Gastroesophageal sphincter (tissue), 4 donors: ENCODE results near the gene CHST11. TPM values are rescaled to one million over a fixed set of nuclear protein-coding genes. Genes with fewer than 3 reads are reported as not detected.

Experiments
- ATAC-seq: fragments of 150-250 bp; one replicate; pipeline ENCODE4 v1.9.1; 2016; ENCODE audit warnings: mild to moderate bottlenecking, moderate library complexity
- H3K27ac ChIP-seq, 4 donors: fragments of 200-600 bp; sonication (generic) in 3 of 4; 1 replicate in 3 of 4; 2 replicates in 1 of 4; pipeline ENCODE4 v1.5.1; 2016 to 2019
- H3K27me3 ChIP-seq: fragments of 200-600 bp; sonication (generic); one replicate; pipeline ENCODE4 v1.5.1; 2019
- H3K36me3 ChIP-seq, 2 donors: fragments of 200-600 bp; sonication (generic); one replicate each; pipeline ENCODE4 v1.5.1; 2019; ENCODE audit warnings: control low read depth in 1 of 2
- H3K4me1 ChIP-seq, 3 donors: fragments of 200-600 bp; sonication (generic); 1 replicate in 2 of 3; 2 replicates in 1 of 3; pipeline ENCODE4 v1.5.1; 2016 to 2019; ENCODE audit warnings: control low read depth in 2 of 3
- H3K4me3 ChIP-seq, 2 donors: fragments of 200-600 bp; sonication (generic); one replicate each; pipeline ENCODE4 v1.5.1; 2019; ENCODE audit warnings: mild to moderate bottlenecking in 1 of 2, moderate library complexity in 1 of 2
- H3K9me3 ChIP-seq, 3 donors: fragments of 200-600 bp; sonication (generic); one replicate each; pipeline ENCODE4 v1.5.1; 2017 to 2019; ENCODE audit warnings: control low read depth in 2 of 3
- CTCF ChIP-seq, 4 experiments: fragments of 200-600 bp in 2 of 4; fragments of 450-650 bp in 2 of 4; sonication (generic) in 1 of 4; IDR thresholded peaks; one replicate each; pipeline ENCODE4 v1.5.1; 2017 to 2019; ENCODE audit warnings: antibody characterized with exemption in 4 of 4, mild to moderate bottlenecking in 2 of 4, moderate library complexity in 2 of 4
- EP300 ChIP-seq: sonication (generic); formaldehyde crosslinking; IDR thresholded peaks from one replicate; pipeline ENCODE4 v1.6.1; 2017; ENCODE audit warnings: antibody characterized with exemption, mild to moderate bottlenecking
- POLR2A ChIP-seq, 2 donors: fragments of 450-650 bp; IDR thresholded peaks; one replicate each; pipeline ENCODE4 v1.6.1; 2017; ENCODE audit warnings: antibody characterized with exemption in 2 of 2, mild to moderate bottlenecking in 2 of 2, moderate library complexity in 1 of 2
- POLR2AphosphoS5 ChIP-seq: sonication (generic); formaldehyde crosslinking; IDR thresholded peaks from one replicate; pipeline ENCODE4 v1.6.1; 2017; ENCODE audit warnings: antibody characterized with exemption
- WGBS, 2 donors: methylation state at CpG; one replicate each; pipeline ENCODE4 v1.1.5; 2018; ENCODE audit warnings: low coverage in 1 of 2; 5-methylcytosine and 5-hydroxymethylcytosine counted together
- total RNA-seq, 4 donors: library from RNA; depleted of rRNA; stranded (reverse); fragments of >200 nt; gene quantifications; one replicate each; pipeline ENCODE4 v1.1.0, GENCODE V29; 2016

The CHST11 gene
- total RNA-seq, 4 donors from 2014 or later = 4.3 to 15.6 (median 11.0) TPM

GRCh38 chr12:104740668-104741067 lies 283.9 kb downstream of the CHST11 start:
- Histone ChIP-seq H3K36me3 (no peaks in the 10 kb centered on the region), H3K27me3 (no peaks in the 10 kb centered on the region), H3K9me3 (no peaks in the 10 kb centered on the region), H3K4me3 (no peak overlapping the region), H3K4me1 (peaks cover 0 to 9% (median 4%) of the 10 kb centered on the region in 3 donors), H3K27ac (peak overlapping the region in 1 of 4 donors; percentile 43)
- peak; percentile 67 for ATAC-seq
- WGBS, 2 donors = 73 to 79% methylated on average over 2 to 3 of the region's 6 CpGs
- TF ChIP-seq POLR2AphosphoS5 (no peak), CTCF (IDR thresholded peaks at IDR 0.05) (no peak), EP300 (no peak), POLR2A (IDR thresholded peaks at IDR 0.05) (no peak)

- no peak overlapping the region for H3K27ac ChIP-seq
- no peak overlapping the region for H3K4me3 ChIP-seq
- TF ChIP-seq POLR2A (IDR thresholded peaks at IDR 0.05) (no peak), EP300 (no peak), POLR2AphosphoS5 (no peak), CTCF (IDR thresholded peaks at IDR 0.05) (no peak)
- no peaks in the 10 kb centered on the region for H3K36me3 ChIP-seq
- WGBS, 2 donors = 94 to 100% methylated on average over 4 to 5 of the region's 5 CpGs
- H3K9me3 ChIP-seq = no peaks in the 10 kb centered on the region
- no peaks in the 10 kb centered on the region for H3K27me3 ChIP-seq
- no peak for ATAC-seq
- H3K4me1 ChIP-seq = peaks cover 0 to 9% (median 4%) of the 10 kb centered on the region in 3 donors
Observed at GRCh38 chr12:104741077-104741476, 284.3 kb downstream of the CHST11 start.

- no peaks in the 10 kb centered on the region for H3K27me3 ChIP-seq
- no peak overlapping the region for H3K4me3 ChIP-seq
- no peak for ATAC-seq
- H3K27ac ChIP-seq = no peak overlapping the region
- H3K36me3 ChIP-seq = no peaks in the 10 kb centered on the region
- TF ChIP-seq POLR2A (IDR thresholded peaks at IDR 0.05) (no peak), POLR2AphosphoS5 (no peak), EP300 (no peak), CTCF (IDR thresholded peaks at IDR 0.05) (no peak)
- peaks cover 0 to 9% (median 4%) of the 10 kb centered on the region in 3 donors for H3K4me1 ChIP-seq
- H3K9me3 ChIP-seq = no peaks in the 10 kb centered on the region
- WGBS, 2 donors = 92% methylated on average over 5 to 14 of the region's 15 CpGs
Observed at GRCh38 chr12:104741497-104742367, 285.0 kb downstream of the CHST11 start.

GRCh38 chr12:104742551-104743201 lies 285.9 kb downstream of the CHST11 start:
- H3K36me3 ChIP-seq = no peaks in the 10 kb centered on the region
- H3K27ac ChIP-seq = peak overlapping the region in 1 of 4 donors; percentile 19
- no peaks in the 10 kb centered on the region for H3K27me3 ChIP-seq
- H3K4me1 ChIP-seq = peaks cover 0 to 9% (median 4%) of the 10 kb centered on the region in 3 donors
- 48 to 61% methylated on average over 4 to 10 of the region's 16 CpGs for WGBS, 2 donors
- no peak overlapping the region for H3K4me3 ChIP-seq
- H3K9me3 ChIP-seq = no peaks in the 10 kb centered on the region
- ATAC-seq = no peak
- TF ChIP-seq POLR2AphosphoS5 (no peak), CTCF (IDR thresholded peaks at IDR 0.05) (no peak), EP300 (no peak), POLR2A (IDR thresholded peaks at IDR 0.05) (no peak)
